HPDE6-E6E7 (cell line): Measurements from ENCODE around the gene EXOC4.
"Not testable (repeated sequence)": the region's sequence is repeated elsewhere in the genome, so short reads cannot be mapped to it uniquely, and the experiment has no call there.

Experiments
- DNase-seq: peaks from one replicate; pipeline ENCODE4 v3.0.0; 2011; ENCODE audit warnings: missing footprints; ENCODE audit errors: extremely low spot score

Gene EXOC4

DNA sequence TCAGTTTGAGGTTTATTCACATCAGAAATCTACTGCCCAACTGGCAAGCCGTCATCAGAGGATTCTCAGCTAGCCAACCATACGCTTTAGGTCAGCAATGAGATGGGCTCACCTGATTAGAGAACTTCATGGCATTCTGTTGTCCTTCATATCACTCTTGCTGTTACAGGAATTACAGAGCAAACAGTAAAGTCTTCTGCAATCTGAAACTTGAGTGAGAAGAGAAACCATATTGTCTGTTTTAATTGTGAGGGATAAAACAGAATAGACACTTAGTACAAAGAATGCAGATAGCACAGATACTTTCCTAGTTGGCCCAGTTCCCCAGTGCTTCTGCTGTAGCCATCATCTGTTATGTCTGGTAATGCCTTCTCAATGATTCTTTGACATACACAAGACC is 366.6 kb downstream of the EXOC4 start:
- DNase-seq: no peak

DNA sequence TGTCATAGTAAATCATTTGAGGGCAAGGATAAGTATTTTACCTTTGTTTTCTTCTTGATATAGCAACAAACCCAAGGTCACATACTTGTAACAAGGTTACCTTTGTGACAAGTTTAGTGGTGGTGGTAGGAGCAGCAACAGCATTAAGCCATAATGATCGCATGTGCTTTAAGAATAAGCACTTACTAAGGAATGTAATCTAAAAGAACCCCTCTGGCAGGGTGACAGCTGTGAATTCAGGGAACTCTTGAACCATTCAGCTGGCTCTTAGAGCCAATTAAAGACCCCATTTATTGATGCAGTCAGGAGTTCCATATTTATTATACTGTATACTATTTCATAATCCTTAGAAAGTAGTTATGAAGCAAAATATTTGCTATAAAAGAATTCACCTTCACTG is 370.8 kb downstream of the EXOC4 start:
- no peak for DNase-seq

DNA sequence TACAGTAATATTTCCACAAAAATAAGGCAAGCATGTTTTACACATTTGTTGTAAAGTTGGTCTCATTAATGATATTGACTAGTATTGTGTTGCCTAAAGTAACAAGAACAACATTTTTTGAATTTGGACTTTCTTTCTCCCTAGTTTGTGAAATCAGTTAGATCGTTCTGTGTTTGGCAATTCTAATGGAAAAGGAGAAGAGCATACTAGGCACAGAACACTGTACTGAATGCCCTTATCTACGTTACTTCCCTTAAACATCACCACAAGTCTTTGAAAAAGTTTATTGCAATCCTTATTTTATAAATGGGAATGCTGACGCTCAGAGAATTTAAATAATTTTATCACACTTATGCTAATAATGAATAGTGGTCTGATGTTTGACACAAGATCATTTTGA is 372.2 kb downstream of the EXOC4 start:
- DNase-seq: no peak

DNA sequence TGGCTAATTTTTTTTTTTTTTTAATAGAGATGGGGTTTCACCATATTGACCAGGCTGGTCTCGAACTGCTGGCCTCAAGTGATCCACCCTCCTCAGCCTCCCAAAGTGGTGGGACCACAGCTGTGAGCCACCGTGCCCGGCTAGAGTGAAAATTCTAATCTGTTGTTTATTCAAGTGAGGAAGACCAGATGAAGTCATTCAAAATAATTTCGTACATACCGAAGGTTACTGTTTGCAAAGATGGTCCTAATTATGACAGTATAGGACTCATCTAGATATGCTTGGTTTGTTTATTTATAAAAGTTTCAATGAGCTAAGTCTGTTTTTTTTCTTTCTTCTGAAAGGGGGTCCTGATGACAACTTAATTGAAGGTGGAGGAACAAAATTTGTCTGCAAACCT is 376.8 kb downstream of the EXOC4 start:
- DNase-seq: no peak

DNA sequence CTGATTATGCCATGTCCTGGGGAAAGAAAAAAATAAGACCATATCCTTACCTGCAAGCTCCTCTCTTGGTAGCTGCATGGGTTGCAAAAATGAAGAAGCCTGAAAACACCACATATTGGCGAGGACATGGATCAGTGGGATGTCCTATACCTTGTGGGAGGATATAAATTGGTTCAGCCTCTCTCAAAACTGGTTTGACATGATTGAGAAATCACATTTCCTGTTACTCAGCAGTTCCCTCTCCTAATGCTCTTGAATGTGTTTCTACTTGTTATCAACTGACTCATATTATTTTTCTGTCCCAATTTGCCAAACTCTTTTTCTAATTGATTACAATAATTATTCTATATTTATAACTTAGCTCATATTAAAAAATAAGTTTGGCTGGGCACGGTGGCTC is 380.2 kb downstream of the EXOC4 start:
- DNase-seq: peak; percentile 91

DNA sequence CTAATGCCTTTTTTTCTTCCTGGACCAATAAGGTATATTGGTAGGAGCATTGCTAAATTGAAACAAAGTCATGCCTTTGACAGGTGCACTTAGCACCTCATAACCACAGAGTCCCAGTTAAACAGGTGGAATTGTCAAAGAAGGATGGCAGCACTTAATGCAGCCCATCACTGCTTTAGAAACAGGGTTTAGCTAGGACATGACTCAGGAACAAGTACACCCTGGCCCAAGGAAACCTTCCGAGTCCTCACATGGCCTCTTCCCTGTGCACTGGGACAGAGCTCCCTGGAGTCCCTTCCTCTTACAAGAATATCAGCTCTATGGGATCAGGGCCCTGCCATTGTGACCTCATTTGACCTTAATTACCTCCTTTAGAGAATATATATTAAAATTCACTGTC is 382.7 kb downstream of the EXOC4 start:
- DNase-seq: no peak

DNA sequence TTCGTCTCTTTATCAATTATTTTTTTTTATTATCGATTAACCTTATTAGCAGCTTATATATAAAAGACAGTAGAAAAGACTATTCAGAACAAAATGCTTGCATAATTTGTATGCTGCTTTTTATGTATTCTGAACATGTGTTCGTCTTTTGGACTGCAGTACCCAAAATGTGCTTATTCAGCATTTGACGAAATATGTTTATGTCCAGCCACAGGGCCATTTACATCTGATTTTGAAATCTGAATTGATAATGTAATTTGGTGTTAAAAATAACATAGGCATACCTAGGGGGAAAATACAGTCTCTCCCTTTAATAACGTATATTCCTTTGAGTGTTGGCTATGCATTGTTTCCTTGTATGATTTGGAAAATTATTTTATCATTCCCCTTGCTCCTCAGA is 386.0 kb downstream of the EXOC4 start:
- no peak for DNase-seq

DNA sequence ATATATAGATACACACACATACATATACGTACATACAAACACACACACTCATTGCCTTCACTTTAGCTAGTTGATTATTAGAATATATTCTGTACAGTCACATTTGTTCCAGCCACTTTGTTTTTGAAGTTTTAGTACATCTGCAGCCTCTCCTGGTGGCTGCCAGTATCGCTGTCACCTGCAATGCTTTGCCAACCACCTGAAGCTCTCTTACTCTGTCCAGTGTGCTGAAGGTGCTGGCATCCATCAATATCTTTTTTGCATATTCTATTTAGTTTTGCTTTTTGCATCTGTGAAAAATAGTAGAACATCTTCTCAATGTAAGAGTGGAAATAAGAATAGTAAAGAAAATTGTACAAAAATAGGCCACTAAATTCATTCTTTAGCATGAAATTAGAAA is 388.6 kb downstream of the EXOC4 start:
- DNase-seq: no peak

DNA sequence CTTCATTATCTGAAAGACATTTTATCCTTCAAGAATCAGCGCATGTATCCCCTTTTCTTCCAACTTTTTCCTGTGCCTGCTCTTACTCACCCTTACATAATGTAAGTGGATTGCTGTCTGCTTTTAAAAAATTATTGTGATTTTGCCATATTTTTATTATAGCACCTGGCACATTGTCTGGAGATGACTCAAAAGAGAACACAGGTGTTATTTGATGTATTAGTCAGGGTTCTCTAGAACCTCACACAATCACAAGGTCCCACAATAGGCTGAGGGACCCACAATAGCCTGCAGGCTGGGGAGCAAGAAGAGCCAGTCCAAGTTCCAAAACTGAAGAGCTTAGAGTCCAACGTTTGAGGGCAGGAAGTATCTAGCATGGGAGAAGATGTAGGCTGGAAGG is 390.0 kb downstream of the EXOC4 start:
- no peak for DNase-seq

DNA sequence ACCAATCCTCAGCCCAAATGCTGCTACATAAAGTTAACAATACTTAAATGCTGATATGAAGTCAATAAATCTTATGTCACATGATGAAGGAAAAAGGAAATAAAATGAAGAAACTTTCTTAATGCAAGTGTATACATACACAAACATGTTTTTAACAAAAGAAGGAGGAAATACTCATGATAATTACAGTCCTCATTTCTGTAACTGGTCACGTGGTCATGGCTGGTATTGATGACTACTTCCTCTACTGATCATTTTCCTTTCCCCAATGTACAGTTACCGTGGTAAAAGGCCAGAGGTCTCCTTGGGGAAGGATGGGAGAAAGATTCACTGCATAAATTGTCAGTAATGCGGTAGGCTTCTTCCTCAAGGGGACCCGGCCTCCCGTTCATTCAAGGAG is 390.8 kb downstream of the EXOC4 start:
- not testable (repeated sequence) for DNase-seq

DNA sequence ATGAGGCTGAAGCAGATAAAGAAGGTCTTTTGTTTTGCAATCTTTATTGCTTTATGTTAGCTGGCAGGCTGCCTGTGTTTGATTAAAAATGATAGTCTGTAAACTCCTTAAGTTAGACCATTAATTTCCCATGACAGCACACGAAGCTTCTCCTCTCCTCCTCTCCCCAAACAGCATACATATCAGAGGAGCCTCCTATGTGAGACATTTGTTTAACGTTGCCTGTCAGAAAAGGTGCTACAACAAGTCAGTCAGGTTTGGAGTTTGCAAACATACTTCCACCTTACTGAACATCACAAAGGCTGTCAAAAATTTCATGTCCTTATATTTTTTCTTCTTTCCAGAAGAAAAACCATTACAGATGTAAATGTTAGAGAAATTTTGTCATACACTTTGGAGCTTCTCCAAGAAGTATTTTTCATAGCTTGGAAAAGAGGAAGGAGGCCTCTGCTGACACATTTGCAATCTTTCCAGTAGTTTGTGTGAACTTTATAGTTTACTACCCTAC is 393.1 kb downstream of the EXOC4 start:
- no peak for DNase-seq

DNA sequence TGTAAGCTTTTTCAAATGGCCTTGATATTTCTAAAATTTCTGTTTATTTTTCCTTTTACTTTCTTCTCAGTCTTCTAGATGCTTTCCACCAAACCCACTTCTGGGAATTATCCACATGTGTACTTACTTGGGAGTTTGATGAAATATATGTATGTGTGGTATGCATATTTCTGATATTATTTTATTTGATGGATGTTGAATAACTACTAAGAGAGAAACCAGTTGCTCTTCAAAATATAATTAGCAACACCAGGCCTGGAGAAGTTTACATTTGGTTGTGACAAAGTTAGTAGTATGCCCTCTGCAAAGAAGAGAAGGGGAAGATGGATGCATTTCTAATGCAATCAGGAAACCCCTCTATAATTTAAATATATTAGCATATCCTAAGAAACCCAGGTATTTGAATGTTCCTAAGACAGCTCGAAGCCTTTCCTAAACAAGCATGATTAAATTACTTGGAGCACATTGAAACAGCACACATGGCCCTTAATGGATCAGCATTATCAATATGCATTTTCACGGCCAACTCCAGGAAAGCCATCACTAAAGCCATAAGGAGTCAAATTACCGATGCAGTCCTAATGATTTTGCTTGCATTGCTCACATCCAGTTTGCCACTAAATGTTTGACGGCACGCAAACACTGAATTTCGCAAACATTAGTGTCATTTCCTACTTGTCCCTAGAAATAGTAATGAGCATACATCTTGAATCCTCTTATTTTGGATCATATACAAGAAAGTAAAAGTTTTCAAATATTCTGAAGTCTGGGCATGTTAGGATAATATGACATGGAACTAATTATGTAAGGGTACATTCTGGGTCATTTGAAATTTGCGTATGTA is 393.8 kb downstream of the EXOC4 start:
- no peak for DNase-seq

DNA sequence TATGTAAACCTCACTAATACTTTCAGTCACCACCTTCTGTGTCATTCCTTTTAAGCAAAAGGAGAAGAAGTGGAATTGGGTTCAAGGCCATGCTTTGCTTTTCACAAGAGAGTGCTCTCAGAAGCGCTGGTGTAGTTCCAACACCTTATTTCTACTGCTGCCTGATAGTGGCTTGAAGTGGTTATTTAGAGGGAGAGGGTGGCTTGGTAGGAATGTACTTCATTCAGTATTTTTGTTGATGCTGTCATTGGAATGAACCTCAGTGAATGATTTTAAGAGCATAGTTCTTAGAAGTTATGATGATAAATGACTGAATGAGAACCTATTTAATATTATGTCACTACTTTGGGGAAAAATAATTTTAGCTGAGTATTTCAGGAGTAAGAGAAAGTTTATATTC is 396.7 kb downstream of the EXOC4 start:
- DNase-seq: no peak

DNA sequence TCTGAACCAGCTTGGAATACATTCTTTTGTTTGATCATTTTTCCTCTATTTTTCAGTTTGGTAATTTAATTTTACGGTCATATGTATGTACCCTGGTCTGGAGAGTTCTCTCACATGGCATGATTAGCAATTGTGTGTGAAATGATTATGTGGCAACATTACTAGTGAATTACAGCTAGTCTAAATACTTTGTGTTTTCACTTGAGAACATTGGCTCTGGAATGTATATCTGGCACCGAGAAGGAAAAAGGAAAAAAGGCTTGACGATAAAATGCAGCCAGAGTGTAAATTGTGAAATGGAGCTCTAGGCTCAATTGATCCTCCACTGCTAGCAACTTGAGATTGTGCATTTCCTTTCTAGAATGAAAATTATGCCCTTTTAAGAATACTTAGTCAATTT is 397.2 kb downstream of the EXOC4 start:
- no peak for DNase-seq

DNA sequence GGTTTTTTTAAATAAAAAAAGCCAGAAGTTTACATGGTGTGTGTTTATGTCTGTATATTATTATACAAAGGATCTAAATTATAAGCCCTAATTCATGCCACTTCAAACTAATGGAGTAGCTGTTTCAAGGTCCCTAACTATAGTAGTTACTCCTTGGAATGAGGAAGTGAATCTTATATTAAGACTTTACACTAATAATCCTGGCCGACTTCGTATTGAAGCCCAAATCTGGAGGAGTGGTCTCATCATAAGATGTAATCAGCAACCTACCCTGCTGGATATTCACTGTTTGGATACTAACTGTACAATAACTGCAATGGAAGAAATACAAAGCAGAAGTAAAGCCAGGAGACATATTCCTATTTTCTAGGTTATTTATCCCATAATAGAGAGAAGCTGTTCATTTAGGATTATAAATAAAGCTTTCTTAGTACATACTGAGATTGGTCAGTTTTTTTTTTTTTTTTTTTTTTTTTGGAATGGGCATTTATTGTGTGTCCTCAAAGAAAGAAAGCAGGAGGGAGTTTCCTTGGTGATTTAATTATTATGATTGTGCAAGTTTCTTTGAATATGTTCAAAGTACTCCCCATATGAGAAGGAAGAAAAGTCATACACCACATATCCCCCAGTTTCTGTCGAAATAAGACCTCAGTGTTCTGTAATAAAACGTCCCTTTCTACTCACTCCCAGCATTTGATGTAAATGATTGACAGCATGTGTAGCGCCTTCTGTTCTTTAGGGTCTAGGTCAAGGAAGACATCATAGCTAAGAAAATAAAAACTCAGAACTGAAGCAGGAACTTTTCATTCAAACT is 397.8 kb downstream of the EXOC4 start:
- no peak for DNase-seq

DNA sequence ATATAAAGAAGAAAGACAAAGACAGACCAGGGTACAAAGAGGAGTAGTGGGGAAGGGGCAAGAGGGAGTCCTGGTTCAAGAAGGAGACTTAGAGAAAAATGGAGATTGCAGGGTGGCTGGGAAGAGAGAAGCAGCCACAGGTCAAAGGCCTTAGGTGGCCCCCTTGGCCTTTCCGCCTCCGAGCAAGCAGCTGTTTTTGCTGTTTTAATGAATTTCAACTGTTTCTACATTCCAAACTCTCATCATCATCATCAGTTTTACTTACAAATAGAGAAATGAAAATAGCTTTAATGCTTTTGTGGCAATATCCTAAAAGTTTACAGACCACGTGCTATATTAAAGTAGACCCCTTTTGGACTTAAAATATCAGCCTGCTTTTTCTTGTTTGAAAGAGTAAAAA is 399.7 kb downstream of the EXOC4 start:
- DNase-seq: no peak

DNA sequence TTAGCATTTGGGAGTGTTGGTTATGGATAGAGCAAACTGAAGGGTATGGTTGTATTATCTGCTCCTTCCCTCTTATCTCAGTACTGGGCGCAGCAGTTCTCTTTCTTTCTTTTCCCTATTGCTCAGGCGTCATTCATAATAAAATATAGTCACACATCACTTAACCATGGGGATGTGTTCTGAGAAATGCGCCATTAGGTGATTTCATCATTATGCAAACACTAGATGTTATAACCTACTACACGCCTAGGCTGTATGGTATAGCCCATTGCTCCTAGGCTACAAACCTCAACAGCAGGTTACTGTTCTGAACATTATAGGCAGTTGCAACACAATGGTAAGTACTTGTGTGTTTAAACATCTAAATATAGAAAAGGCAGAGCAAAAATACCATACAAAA is 401.7 kb downstream of the EXOC4 start:
- no peak for DNase-seq

DNA sequence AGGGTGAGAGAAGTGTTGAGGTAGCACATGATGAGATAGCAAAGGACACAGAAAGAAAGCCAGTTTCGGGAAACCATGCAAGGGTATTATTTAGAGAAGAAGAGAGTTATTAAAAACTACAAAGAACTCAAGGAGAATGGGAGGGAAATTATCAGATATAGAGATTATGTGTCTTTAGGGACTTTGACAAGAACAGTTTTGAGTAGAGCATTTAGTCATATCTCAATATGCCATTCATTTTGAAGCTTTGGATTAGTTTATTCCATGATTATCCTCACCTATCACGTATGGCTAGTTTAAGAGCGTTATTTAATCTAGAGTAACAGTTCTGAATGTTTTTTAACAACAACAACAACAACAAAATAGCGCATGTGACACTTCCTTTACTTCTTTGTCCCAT is 409.4 kb downstream of the EXOC4 start:
- DNase-seq: no peak

DNA sequence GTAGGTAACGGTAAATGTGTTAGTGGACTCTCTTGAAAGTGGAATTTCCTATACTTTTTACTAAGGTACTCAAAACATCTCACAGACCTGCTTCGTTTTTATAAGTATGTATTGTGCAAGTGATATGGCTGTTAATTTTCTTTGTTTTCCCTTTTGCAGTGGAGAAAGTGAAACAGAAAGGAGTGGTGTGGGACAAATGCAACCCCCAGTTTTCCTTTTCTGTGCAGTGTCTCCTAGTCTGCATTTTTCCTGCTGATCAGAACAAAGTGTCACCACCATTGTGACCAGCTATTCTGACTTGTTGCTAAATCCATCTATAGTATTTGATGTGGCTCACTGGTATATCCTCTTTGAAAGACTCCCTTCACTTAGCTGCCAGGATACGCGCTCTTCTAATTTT is 410.0 kb downstream of the EXOC4 start:
- no peak for DNase-seq

DNA sequence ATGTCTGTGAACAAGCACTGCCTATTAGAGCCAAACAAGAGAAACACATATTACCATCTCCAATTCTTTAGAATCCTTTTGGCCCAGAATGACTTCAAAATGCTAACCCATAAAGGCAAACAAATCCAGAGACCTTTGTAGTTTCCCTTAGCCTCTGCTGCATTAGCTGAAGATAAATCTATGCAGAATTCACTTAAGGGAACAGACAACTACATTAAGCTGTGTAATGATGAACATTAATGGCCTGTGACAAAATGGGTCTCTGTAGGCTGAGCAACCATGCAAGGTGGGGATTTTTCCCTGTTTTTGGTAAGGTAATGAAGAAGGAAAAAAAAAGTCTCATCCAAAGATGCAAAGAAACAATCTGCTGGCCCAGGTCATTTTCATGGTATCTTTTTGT is 411.6 kb downstream of the EXOC4 start:
- DNase-seq: no peak

DNA sequence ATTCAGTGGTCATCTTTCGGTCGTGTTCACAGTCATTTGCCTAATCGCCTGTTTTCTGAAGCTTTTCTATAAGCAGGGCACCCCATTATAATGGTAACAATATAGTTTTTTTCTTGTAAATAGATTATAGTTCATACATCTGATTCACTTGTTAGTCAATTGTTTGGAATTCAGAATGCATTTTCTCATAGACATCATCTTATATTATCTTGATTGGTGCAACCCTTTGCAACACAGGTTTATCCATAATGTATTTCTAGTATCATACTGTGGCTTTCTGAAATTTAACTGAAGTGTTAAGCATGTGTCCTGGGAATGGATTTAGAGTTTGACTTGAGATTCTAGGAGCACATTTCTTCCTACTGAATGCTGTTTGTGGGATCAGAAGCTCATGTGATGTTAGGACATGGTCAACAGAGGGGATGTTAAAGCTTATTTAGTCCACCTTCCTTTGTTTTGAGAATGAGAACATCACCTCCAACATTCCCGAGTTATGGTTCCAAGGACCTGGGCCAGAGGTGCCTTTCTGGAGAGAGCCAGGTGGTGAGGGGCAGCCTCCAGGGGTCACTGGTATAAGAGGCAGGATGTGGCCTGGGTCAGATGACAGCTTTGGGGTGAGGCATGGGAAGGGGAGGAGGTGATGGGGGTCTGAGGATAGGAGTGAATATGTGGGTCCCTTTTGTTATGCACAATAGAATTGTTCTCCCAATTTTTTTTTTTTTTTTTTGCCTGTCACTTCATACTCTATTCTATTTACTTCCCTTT is 415.6 kb downstream of the EXOC4 start:
- no peak for DNase-seq

DNA sequence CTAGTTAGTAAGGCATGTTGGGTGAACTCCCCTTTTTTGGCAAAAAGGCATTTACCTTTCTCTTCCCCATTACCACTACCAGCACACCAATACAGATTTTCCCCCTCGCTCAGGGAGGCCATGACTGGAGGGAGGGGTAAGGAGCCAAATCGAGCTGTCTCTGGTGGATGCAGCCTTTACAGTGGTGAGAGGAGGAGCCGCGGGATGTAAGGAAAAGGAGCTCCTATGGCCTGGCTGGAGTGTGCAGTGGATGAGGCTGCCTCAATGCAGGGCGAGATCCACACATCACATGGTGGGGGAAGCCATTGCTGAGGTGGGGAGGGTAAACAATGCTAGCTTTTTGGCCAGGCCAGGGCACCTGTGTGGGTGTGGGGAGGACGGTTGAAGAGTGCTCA is 416.2 kb downstream of the EXOC4 start:
- DNase-seq: no peak
